ENCODE results near the gene SIK2.
"Not testable (repeated sequence)": the region's sequence is repeated elsewhere in the genome, so short reads cannot be mapped to it uniquely, and the experiment has no call there.

The SIK2 gene

GRCh38 chr11:111759778-111760407, 157.6 kb downstream of the SIK2 start:
- no peak for DNase-seq (ENCODE audit: low read depth, low spot score)

DNA sequence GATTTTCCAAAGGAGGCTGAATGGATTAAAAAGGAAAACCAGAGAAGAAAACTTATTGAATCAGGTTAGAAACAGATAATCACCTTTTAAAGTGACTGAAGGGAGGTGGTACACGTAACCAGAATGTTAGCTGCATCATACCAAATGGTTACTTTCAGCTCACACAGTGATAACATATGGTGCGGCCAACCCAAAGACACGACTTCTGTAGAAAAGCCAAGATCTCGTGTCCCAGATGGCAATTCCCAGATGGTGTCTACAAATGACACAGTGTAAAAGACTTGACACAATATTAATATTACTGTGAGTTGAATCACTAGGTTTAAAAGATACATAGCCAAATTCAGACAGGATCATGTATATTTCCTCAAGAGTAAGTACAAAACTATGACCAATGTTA, 158.8 kb downstream of the SIK2 start:
- no peak for DNase-seq (ENCODE audit: low read depth, low spot score)

GRCh38 chr11:111762526-111762925, 160.3 kb downstream of the SIK2 start:
- no peak for DNase-seq (ENCODE audit: low read depth, low spot score)

- DNase-seq (ENCODE audit: low read depth, low spot score), result no peak
These were observed 160.9 kb downstream of the SIK2 start for GRCh38 chr11:111762981-111763643.

GRCh38 chr11:111764621-111765020, 162.4 kb downstream of the SIK2 start:
- DNase-seq (ENCODE audit: low read depth, low spot score), result no peak

GRCh38 chr11:111765320-111765983, 163.2 kb downstream of the SIK2 start:
- DNase-seq (ENCODE audit: low read depth, low spot score), result no peak

GRCh38 chr11:111765984-111766833, 164.0 kb downstream of the SIK2 start, which contains the start of gene PPP2R1B:
PPP2R1B (minus strand) TSS chr11:111766389; CDS start chr11:111766361, 28 bp downstream.
- peak; percentile 43 for DNase-seq (ENCODE audit: low read depth, low spot score)

- no peak for DNase-seq (ENCODE audit: low read depth, low spot score)
These were observed 164.5 kb downstream of the SIK2 start for GRCh38 chr11:111766834-111767142.

DNA sequence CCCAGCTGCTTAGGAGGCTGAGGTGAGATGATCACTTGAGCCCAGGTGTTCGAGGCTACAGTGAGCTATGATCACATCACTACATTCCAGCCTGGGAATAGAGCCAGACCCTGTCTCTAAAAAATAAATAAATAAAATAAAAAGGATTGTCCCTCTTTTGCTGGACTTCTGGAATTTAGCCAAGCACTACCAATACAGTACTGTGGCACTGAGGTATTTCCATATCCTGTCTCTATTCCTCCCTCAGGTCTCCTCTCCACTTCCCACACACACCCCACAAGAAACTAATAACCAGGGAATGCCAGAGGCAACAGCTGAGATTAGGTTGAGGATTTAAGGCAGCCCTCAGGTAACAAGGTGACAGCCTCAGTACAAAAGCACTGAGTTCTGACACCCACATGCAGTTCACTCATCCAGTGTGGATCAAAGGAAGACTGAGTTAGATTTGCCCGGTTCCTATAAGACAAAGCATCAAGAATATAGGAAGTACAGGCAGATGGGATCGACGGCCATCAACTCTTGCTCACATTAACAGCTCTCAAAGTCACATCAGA, 168.4 kb downstream of the SIK2 start:
- no peak for DNase-seq (ENCODE audit: low read depth, low spot score)

- DNase-seq (ENCODE audit: low read depth, low spot score), result not testable (repeated sequence)
These were observed 169.0 kb downstream of the SIK2 start for GRCh38 chr11:111771205-111771604.

- no peak for DNase-seq (ENCODE audit: low read depth, low spot score)
These were observed 170.3 kb downstream of the SIK2 start for GRCh38 chr11:111772535-111772934.

- DNase-seq (ENCODE audit: low read depth, low spot score), result no peak
These were observed 172.9 kb downstream of the SIK2 start for GRCh38 chr11:111774955-111775710.

- no peak for DNase-seq (ENCODE audit: low read depth, low spot score)
These were observed 174.3 kb downstream of the SIK2 start for GRCh38 chr11:111776398-111777093.

- no peak for DNase-seq (ENCODE audit: low read depth, low spot score)
These were observed 175.1 kb downstream of the SIK2 start for GRCh38 chr11:111777094-111778046.

GRCh38 chr11:111778047-111778558, 175.9 kb downstream of the SIK2 start:
- no peak for DNase-seq (ENCODE audit: low read depth, low spot score)

DNA sequence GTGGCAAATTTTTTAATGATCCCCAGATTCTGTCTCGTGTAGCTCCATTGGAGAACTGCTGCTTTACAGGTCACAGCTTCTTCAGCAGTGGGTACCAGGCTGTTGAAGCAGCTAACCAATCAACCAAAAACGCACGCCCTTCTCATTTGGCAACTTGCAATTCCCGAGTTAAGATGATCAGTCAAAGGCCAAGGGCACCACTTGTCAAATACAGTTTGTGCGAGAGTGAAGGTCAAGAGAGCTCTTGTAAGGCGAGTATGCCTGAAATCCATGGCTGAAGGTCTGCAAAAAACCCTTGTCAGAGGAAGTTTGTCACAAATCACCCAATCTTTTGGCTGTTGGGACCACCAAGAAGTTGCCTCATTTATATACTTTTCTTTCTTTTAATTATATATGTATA, 176.9 kb downstream of the SIK2 start:
- DNase-seq (ENCODE audit: low read depth, low spot score), result no peak
